ENCODE data around the gene SESN1.

Gene SESN1

GRCh38 chr6:108945681-108946159, 148.9 kb downstream of the SESN1 start:
- TF ChIP-seq, protein P1, sequence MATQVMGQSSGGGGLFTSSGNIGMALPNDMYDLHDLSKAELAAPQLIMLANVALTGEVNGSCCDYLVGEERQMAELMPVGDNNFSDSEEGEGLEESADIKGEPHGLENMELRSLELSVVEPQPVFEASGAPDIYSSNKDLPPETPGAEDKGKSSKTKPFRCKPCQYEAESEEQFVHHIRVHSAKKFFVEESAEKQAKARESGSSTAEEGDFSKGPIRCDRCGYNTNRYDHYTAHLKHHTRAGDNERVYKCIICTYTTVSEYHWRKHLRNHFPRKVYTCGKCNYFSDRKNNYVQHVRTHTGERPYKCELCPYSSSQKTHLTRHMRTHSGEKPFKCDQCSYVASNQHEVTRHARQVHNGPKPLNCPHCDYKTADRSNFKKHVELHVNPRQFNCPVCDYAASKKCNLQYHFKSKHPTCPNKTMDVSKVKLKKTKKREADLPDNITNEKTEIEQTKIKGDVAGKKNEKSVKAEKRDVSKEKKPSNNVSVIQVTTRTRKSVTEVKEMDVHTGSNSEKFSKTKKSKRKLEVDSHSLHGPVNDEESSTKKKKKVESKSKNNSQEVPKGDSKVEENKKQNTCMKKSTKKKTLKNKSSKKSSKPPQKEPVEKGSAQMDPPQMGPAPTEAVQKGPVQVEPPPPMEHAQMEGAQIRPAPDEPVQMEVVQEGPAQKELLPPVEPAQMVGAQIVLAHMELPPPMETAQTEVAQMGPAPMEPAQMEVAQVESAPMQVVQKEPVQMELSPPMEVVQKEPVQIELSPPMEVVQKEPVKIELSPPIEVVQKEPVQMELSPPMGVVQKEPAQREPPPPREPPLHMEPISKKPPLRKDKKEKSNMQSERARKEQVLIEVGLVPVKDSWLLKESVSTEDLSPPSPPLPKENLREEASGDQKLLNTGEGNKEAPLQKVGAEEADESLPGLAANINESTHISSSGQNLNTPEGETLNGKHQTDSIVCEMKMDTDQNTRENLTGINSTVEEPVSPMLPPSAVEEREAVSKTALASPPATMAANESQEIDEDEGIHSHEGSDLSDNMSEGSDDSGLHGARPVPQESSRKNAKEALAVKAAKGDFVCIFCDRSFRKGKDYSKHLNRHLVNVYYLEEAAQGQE (IDR thresholded peaks at IDR 0.05; ENCODE audit: insufficient replicate concordance, low read depth), result no peak
- no peak for TF ChIP-seq POLR2AphosphoS5 (IDR thresholded peaks at IDR 0.05; ENCODE audit: low read depth)
- TF ChIP-seq, protein P2, sequence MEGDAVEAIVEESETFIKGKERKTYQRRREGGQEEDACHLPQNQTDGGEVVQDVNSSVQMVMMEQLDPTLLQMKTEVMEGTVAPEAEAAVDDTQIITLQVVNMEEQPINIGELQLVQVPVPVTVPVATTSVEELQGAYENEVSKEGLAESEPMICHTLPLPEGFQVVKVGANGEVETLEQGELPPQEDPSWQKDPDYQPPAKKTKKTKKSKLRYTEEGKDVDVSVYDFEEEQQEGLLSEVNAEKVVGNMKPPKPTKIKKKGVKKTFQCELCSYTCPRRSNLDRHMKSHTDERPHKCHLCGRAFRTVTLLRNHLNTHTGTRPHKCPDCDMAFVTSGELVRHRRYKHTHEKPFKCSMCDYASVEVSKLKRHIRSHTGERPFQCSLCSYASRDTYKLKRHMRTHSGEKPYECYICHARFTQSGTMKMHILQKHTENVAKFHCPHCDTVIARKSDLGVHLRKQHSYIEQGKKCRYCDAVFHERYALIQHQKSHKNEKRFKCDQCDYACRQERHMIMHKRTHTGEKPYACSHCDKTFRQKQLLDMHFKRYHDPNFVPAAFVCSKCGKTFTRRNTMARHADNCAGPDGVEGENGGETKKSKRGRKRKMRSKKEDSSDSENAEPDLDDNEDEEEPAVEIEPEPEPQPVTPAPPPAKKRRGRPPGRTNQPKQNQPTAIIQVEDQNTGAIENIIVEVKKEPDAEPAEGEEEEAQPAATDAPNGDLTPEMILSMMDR (IDR thresholded peaks at IDR 0.05; ENCODE audit: insufficient read depth, low read length), result no peak
- TF ChIP-seq GABPA (IDR thresholded peaks at IDR 0.05; ENCODE audit: low read depth), result no peak
- no peak for TF ChIP-seq SPI1 (IDR thresholded peaks at IDR 0.05; ENCODE audit: borderline replicate concordance, low read depth)
- no peak overlapping the region for H3K4me3 ChIP-seq (replicated peaks; ENCODE audit: insufficient read depth, low read length)
- no peaks in the 10 kb centered on the region for H3K27me3 ChIP-seq (ENCODE audit: insufficient read depth, poor library complexity, severe bottlenecking)
- H3K27ac ChIP-seq (replicated peaks), result no peak overlapping the region
- no peak for DNase-seq (ENCODE audit: low read depth in 1 of 2, low spot score in 1 of 2)

- DNase-seq (ENCODE audit: low read depth in 1 of 2, low spot score in 1 of 2), result no peak
- H3K27me3 ChIP-seq (ENCODE audit: insufficient read depth, poor library complexity, severe bottlenecking), result no peaks in the 10 kb centered on the region
- TF ChIP-seq, protein P2 (IDR thresholded peaks at IDR 0.05; ENCODE audit: insufficient read depth, low read length), result no peak
- no peak for TF ChIP-seq POLR2AphosphoS5 (IDR thresholded peaks at IDR 0.05; ENCODE audit: low read depth)
- TF ChIP-seq GABPA (IDR thresholded peaks at IDR 0.05; ENCODE audit: low read depth), result no peak
- TF ChIP-seq SPI1 (IDR thresholded peaks at IDR 0.05; ENCODE audit: borderline replicate concordance, low read depth), result no peak
- TF ChIP-seq, protein P1 (IDR thresholded peaks at IDR 0.05; ENCODE audit: insufficient replicate concordance, low read depth), result no peak
- H3K27ac ChIP-seq (replicated peaks), result no peak overlapping the region
- H3K4me3 ChIP-seq (replicated peaks; ENCODE audit: insufficient read depth, low read length), result no peak overlapping the region
Observed at GRCh38 chr6:108944707-108945680, 149.7 kb downstream of the SESN1 start.

- no peak for DNase-seq (ENCODE audit: low read depth in 1 of 2, low spot score in 1 of 2)
- no peak for TF ChIP-seq POLR2AphosphoS5 (IDR thresholded peaks at IDR 0.05; ENCODE audit: low read depth)
- TF ChIP-seq, protein P2 (IDR thresholded peaks at IDR 0.05; ENCODE audit: insufficient read depth, low read length), result no peak
- TF ChIP-seq SPI1 (IDR thresholded peaks at IDR 0.05; ENCODE audit: borderline replicate concordance, low read depth), result no peak
- TF ChIP-seq GABPA (IDR thresholded peaks at IDR 0.05; ENCODE audit: low read depth), result no peak
- TF ChIP-seq, protein P1 (IDR thresholded peaks at IDR 0.05; ENCODE audit: insufficient replicate concordance, low read depth), result no peak
- H3K27ac ChIP-seq (replicated peaks), result no peak overlapping the region
- H3K27me3 ChIP-seq (ENCODE audit: insufficient read depth, poor library complexity, severe bottlenecking), result no peaks in the 10 kb centered on the region
- no peak overlapping the region for H3K4me3 ChIP-seq (replicated peaks; ENCODE audit: insufficient read depth, low read length)
Observed at GRCh38 chr6:108944071-108944470, 150.6 kb downstream of the SESN1 start.

All from HL-60 (cell line).